MM.1S (cell line): ENCODE data around the gene COL8A2.

Source experiments
- DNase-seq: peaks from one replicate; pipeline ENCODE4 v3.0.0-alpha.2; 2015
- H2AFZ ChIP-seq: fragments of 300-600 bp; sonication (generic); 2 replicates; pipeline ENCODE4 v1.6.0; 2016; ENCODE audit warnings: antibody characterized with exemption, low read length
- H3F3A ChIP-seq: fragments of 300-600 bp; sonication (generic); 2 replicates; pipeline ENCODE4 v1.6.1; 2016; ENCODE audit warnings: mild to moderate bottlenecking, antibody characterized with exemption, low read length, moderate library complexity, mixed read lengths; ENCODE audit not compliant: insufficient read depth
- H3K27ac ChIP-seq: fragments of 300-600 bp; sonication (generic); 2 replicates; pipeline ENCODE4 v1.5.1; 2016; ENCODE audit warnings: mild to moderate bottlenecking, low read length
- H3K27me3 ChIP-seq: fragments of 300-600 bp; sonication (generic); replicated peaks from 2 replicates; pipeline ENCODE4 v1.6.0; 2016; ENCODE audit warnings: low read length; ENCODE audit not compliant: insufficient read depth
- H3K36me3 ChIP-seq: fragments of 300-600 bp; sonication (generic); replicated peaks from 2 replicates; pipeline ENCODE4 v1.6.1; 2016; ENCODE audit warnings: mild to moderate bottlenecking, low read length, mixed read lengths; ENCODE audit not compliant: insufficient read depth
- H3K4me1 ChIP-seq: fragments of 300-600 bp; sonication (generic); 2 replicates; pipeline ENCODE4 v1.6.1; 2016; ENCODE audit warnings: low read length, mixed read lengths
- H3K4me2 ChIP-seq: fragments of 300-600 bp; sonication (generic); 2 replicates; pipeline ENCODE4 v1.6.0; 2016; ENCODE audit warnings: low read depth, low read length
- H3K4me3 ChIP-seq: fragments of 300-600 bp; sonication (generic); 2 replicates; pipeline ENCODE4 v1.5.1; 2016; ENCODE audit warnings: low read length, mixed read lengths
- H3K79me2 ChIP-seq: fragments of 300-600 bp; sonication (generic); 2 replicates; pipeline ENCODE4 v1.6.1; 2016; ENCODE audit warnings: mixed run types, low read length, mixed read lengths
- H3K9ac ChIP-seq: fragments of 300-600 bp; sonication (generic); 2 replicates; pipeline ENCODE4 v1.6.1; 2016; ENCODE audit warnings: low read length, mixed read lengths
- H3K9me2 ChIP-seq: fragments of 300-600 bp; sonication (generic); replicated peaks from 2 replicates; pipeline ENCODE4 v1.6.1; 2016; ENCODE audit warnings: mild to moderate bottlenecking, low read length, mixed read lengths; ENCODE audit not compliant: insufficient read depth
- H3K9me3 ChIP-seq: fragments of 300-600 bp; sonication (generic); replicated peaks from 2 replicates; pipeline ENCODE4 v1.6.1; 2016; ENCODE audit warnings: mild to moderate bottlenecking, low read length, mixed read lengths; ENCODE audit not compliant: insufficient read depth
- H4K20me1 ChIP-seq: fragments of 300-600 bp; sonication (generic); 2 replicates; pipeline ENCODE4 v1.6.1; 2016; ENCODE audit warnings: mild to moderate bottlenecking, low read length, moderate library complexity, mixed read lengths; ENCODE audit not compliant: insufficient read depth
- CTCF ChIP-seq: fragments of 300-600 bp; sonication (generic); IDR thresholded peaks from 2 replicates; pipeline ENCODE4 v1.5.1; 2016; ENCODE audit warnings: antibody characterized with exemption, low read length, mixed read lengths
- EZH2 ChIP-seq: fragments of 300-600 bp; sonication (generic); optimal IDR thresholded peaks from 2 replicates; pipeline ENCODE3; 2017; ENCODE audit warnings: low read depth, mild to moderate bottlenecking, antibody characterized with exemption, low read length, mixed read lengths
- EZH2phosphoT487 ChIP-seq: fragments of 300-600 bp; sonication (generic); IDR thresholded peaks from 2 replicates; pipeline ENCODE4 v1.6.1; 2018; ENCODE audit warnings: antibody characterized with exemption, low read length

The COL8A2 gene

GRCh38 chr1:36172017-36172747, 47.2 kb upstream of the COL8A2 start:
- H3K79me2 ChIP-seq, result peaks cover 47% of the 10 kb centered on the region
- no peaks in the 10 kb centered on the region; the same call in 1 of the 2 replicates for H3K36me3 ChIP-seq
- H3K4me3 ChIP-seq, result no peak overlapping the region
- no peak overlapping the region for H2AFZ ChIP-seq
- no peak overlapping the region for H3K9ac ChIP-seq
- no peak overlapping the region for H3K27ac ChIP-seq
- H3K9me3 ChIP-seq, result no peaks in the 10 kb centered on the region
- H3K4me2 ChIP-seq, result no peak overlapping the region
- H4K20me1 ChIP-seq, result no peaks in the 10 kb centered on the region; the same call in 1 of the 2 replicates
- no peak for DNase-seq
- TF ChIP-seq EZH2 (no peak), EZH2phosphoT487 (no peak), CTCF (no peak)
- peaks cover 18% of the 10 kb centered on the region for H3K4me1 ChIP-seq
- 0 out of 2 replicates have a peak, but pooled peaks cover 4% of the 10 kb centered on the region for H3F3A ChIP-seq
- no peaks in the 10 kb centered on the region for H3K27me3 ChIP-seq
- no peaks in the 10 kb centered on the region for H3K9me2 ChIP-seq

- Histone ChIP-seq H2AFZ (no peak overlapping the region), H3K4me1 (peaks cover 18% of the 10 kb centered on the region), H3K4me3 (no peak overlapping the region), H3K36me3 (no peaks in the 10 kb centered on the region; the same call in 1 of the 2 replicates), H3K4me2 (no peak overlapping the region), H3K27me3 (no peaks in the 10 kb centered on the region), H3K27ac (no peak overlapping the region), H3K79me2 (peaks cover 59% of the 10 kb centered on the region), H3K9ac (no peak overlapping the region), H3F3A (0 out of 2 replicates have a peak, but pooled peaks cover 4% of the 10 kb centered on the region), H4K20me1 (no peaks in the 10 kb centered on the region; the same call in 1 of the 2 replicates), H3K9me3 (no peaks in the 10 kb centered on the region), H3K9me2 (no peaks in the 10 kb centered on the region)
- DNase-seq, result no peak
- TF ChIP-seq EZH2phosphoT487, result no peak
- no peak for TF ChIP-seq EZH2
- no peak for TF ChIP-seq CTCF
These were observed 45.8 kb upstream of the COL8A2 start for GRCh38 chr1:36170643-36171412.

GRCh38 chr1:36168514-36168913, 43.5 kb upstream of the COL8A2 start:
- no peaks in the 10 kb centered on the region for H3F3A ChIP-seq

More at GRCh38 chr1:36168514-36168913, 43.5 kb upstream of the COL8A2 start:
- H3K4me1 ChIP-seq, result no peaks in the 10 kb centered on the region
- no peaks in the 10 kb centered on the region; the same call in 1 of the 2 replicates for H3K36me3 ChIP-seq
- H3K9ac ChIP-seq, result no peak overlapping the region
- H3K4me2 ChIP-seq, result no peak overlapping the region
- no peaks in the 10 kb centered on the region; the same call in 1 of the 2 replicates for H4K20me1 ChIP-seq
- TF ChIP-seq CTCF (no peak), EZH2phosphoT487 (no peak)
- no peaks in the 10 kb centered on the region for H3K27me3 ChIP-seq
- H3K79me2 ChIP-seq, result peaks cover 75% of the 10 kb centered on the region
- H3K27ac ChIP-seq, result no peak overlapping the region
- DNase-seq, result no peak
- H3K9me2 ChIP-seq, result no peaks in the 10 kb centered on the region
- no peak overlapping the region for H3K4me3 ChIP-seq
- no peaks in the 10 kb centered on the region for H3K9me3 ChIP-seq
- no peak overlapping the region for H2AFZ ChIP-seq
